Bronchus fibroblast of lung (primary cell): Measurements from ENCODE around the gene HMGXB3. TPM values are rescaled to one million over a fixed set of nuclear protein-coding genes. Genes with fewer than 3 reads are reported as not detected.

Source experiments
- total RNA-seq: library from RNA; depleted of rRNA; stranded (reverse); fragments of >200 nt; gene quantifications from 2 replicates; pipeline ENCODE4 v1.2.3, GENCODE V29; 2015

The HMGXB3 gene, protein sequence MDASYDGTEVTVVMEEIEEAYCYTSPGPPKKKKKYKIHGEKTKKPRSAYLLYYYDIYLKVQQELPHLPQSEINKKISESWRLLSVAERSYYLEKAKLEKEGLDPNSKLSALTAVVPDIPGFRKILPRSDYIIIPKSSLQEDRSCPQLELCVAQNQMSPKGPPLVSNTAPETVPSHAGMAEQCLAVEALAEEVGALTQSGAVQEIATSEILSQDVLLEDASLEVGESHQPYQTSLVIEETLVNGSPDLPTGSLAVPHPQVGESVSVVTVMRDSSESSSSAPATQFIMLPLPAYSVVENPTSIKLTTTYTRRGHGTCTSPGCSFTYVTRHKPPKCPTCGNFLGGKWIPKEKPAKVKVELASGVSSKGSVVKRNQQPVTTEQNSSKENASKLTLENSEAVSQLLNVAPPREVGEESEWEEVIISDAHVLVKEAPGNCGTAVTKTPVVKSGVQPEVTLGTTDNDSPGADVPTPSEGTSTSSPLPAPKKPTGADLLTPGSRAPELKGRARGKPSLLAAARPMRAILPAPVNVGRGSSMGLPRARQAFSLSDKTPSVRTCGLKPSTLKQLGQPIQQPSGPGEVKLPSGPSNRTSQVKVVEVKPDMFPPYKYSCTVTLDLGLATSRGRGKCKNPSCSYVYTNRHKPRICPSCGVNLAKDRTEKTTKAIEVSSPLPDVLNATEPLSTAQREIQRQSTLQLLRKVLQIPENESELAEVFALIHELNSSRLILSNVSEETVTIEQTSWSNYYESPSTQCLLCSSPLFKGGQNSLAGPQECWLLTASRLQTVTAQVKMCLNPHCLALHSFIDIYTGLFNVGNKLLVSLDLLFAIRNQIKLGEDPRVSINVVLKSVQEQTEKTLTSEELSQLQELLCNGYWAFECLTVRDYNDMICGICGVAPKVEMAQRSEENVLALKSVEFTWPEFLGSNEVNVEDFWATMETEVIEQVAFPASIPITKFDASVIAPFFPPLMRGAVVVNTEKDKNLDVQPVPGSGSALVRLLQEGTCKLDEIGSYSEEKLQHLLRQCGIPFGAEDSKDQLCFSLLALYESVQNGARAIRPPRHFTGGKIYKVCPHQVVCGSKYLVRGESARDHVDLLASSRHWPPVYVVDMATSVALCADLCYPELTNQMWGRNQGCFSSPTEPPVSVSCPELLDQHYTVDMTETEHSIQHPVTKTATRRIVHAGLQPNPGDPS (N-terminal part only)
- total RNA-seq, result 29.1 and 29.3 TPM in 2 replicates

DNA sequence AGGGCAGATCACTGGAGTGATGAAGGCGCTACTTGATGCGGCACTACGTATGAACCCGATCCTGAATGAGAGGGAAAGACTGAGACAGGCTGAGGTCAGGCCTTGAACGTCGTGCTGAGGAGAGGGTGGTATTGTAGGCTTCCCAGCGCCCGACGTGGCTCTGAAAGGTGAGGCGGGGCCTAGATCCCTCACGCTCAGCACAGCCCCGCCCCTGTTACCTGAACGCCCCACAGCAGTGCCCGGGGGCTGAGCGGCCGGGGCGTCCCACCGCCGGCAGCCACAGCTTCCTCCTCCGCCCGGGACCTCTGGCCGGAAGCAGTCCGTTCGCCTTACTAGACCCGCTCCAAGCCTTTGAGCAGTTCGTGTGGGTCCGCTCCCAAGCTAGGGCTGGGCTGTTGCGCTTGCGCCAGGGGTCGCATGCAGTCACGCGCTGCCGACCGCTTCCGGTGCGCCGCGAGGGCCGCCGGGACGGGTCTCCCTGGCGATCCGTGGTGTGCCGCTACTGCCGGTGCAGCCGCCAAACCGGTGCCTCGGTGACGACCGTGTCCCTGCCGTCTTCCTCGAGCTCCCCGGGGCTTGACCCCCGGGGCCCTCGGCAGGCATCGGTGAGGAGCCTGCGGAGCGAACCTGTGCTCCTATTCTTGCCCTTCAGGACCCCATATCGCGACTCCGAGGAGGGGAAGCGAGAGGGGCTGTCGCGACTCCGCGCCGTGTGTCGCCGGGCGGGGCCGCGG, at the start of gene HMGXB3, which contains the start of gene TIGD6:
HMGXB3 (plus strand) TSS at position 484 of the 734 bp plus-strand sequence. CDS start 4,114 bp downstream, outside the sequence.
TIGD6 (minus strand) TSS at position 399 of the 734 bp plus-strand sequence. CDS start 4,306 bp downstream, outside the sequence.

DNA sequence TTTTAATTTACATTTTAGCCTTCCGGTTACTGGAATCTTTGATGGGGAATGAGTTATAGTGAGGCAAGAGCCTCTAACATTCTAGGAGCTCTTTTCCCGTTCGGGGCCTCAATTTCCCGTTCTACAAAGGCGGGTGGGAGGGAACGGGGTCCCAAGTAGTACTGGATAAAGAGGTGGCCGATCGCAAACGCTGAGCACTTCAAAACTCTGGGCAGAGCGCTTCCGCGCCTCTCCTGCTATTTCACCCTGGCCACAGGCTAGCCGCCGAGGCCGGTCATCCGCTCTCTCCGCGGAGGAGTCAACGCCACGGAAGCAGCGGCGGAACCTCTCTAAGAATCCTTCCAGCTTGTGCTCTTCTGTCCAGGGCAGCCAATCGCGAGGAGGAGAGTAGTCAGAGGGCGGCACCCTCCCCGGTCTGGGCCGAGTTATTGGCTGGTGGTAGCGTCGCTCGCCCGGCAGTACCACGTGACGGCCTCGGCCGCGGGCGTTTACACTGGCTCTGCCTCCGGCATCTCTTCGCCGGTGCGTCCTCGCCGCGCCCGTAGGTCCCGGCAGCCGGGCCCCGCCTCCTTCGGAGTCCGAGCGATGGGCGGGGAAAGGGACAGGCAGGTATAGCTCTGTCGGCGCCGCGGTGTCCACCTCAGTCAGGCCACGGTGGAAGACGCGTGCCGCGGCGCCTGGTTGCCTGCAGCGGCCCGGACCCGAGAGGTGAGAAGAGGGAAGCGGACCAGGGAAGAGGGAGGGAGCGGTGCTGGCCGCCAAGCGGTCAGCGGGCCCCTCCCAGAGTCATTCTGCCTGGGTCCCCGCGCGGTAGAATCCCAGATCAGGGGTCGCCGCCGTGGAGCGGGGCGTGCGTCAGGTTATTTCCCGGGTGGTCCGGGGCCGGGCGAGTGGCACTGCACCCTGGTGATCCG, 40.0 kb upstream of the HMGXB3 start, which contains the start of gene SLC26A2:
SLC26A2 (plus strand) TSS at position 487 of the 914 bp plus-strand sequence. CDS start 16,895 bp downstream, outside the sequence.

GRCh38 chr5:150085950-150086715, 85.6 kb downstream of the HMGXB3 start, which contains the start of gene CSF1R:
Gene CSF1R (minus strand): TSS chr5:150086554. CDS start chr5:150086427, 127 bp downstream.

Other genes with a start within 250 kb of the HMGXB3 start
- gene PDE6A, start 55.9 kb upstream of the HMGXB3 start, total RNA-seq, result not detected in 2 replicates
- gene SLC26A2, start 40.0 kb upstream of the HMGXB3 start, total RNA-seq, result 6.4 and 7.1 TPM in 2 replicates
- gene TIGD6, start 85 bp upstream of the HMGXB3 start, total RNA-seq, result 2.9 and 3.0 TPM in 2 replicates
- 0.89 TPM in 1 of 2 replicates, not detected in the other for gene CSF1R, start 85.8 kb downstream of the HMGXB3 start, total RNA-seq
- gene PDGFRB, start 155.1 kb downstream of the HMGXB3 start, total RNA-seq, result 84.2 and 84.7 TPM in 2 replicates
- gene CDX1, start 166.0 kb downstream of the HMGXB3 start, total RNA-seq, result not detected in 2 replicates
- not detected in 2 replicates for gene SLC6A7, start 189.3 kb downstream of the HMGXB3 start, total RNA-seq